ENCODE data around the gene PTK7. TPM values are rescaled to one million over a fixed set of nuclear protein-coding genes. Genes with fewer than 3 reads are reported as not detected.

The PTK7 gene
- total RNA-seq, 1 donor from 2014 or later = 196 TPM

GRCh38 chr6:43144879-43145278 is 68.8 kb downstream of the PTK7 start:
- no peak for DNase-seq (ENCODE audit: low spot score)

DNA sequence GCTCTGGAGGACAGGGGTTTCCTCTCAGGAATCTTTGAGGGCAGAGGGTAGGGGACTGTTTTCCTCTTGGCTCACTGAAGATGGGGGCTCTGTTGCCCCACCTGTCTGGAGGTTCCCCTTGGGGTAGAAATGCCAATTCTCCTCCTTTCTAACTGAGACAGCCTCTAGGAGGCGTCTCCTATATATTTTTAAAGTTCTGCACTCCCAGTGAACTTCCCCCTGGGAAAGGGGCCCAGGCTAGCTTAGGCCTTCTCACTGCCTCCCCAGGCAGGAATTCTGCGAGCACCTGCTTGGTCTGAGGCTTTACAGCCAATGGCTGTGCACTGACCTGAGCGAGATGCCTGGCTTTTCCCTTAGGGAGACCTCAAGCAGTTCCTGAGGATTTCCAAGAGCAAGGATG is 70.1 kb downstream of the PTK7 start:
- DNase-seq (ENCODE audit: low spot score) = no peak

GRCh38 chr6:43146709-43147688 is 70.9 kb downstream of the PTK7 start:
- no peak for DNase-seq (ENCODE audit: low spot score)

GRCh38 chr6:43147691-43148477 is 71.8 kb downstream of the PTK7 start:
- no peak for DNase-seq (ENCODE audit: low spot score)

- peak; percentile 78 for DNase-seq (ENCODE audit: low spot score)
These were observed 73.2 kb downstream of the PTK7 start for GRCh38 chr6:43149265-43149664.

DNA sequence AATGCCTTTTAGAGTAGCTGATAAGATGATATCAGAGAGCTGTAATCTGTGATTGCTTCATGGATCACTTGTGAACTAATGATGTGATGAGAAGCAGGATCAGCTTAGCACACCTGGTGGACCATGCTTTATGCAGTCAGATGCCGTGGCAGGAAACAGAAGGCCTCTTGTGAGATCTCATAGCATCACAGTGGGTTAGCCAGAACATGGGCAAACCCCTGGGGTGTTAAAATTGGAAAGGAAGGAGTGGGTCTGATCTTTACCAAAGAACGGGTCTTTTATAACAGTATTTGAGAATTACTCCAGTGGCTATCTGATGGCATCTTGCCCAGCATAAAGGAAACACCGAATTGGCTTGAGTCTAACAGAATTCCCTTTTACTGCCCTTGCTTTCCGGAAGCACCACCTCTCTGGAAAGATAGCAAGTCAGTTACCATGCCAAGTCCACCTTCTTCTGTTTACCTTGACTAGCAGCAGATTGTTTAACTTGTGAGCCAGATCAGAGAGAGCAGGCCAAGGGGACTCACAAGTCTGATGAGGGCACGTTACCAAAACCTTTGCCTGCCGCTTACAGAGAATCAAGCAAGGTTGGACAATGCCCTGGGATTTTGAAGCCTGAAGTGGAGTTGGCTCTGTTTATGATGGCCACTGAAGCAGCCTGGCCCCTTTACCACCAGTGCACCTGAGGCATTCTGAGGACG is 74.1 kb downstream of the PTK7 start:
- DNase-seq (ENCODE audit: low spot score) = no peak

- no peak for DNase-seq (ENCODE audit: low spot score)
These were observed 83.5 kb downstream of the PTK7 start for GRCh38 chr6:43159599-43159998.

DNA sequence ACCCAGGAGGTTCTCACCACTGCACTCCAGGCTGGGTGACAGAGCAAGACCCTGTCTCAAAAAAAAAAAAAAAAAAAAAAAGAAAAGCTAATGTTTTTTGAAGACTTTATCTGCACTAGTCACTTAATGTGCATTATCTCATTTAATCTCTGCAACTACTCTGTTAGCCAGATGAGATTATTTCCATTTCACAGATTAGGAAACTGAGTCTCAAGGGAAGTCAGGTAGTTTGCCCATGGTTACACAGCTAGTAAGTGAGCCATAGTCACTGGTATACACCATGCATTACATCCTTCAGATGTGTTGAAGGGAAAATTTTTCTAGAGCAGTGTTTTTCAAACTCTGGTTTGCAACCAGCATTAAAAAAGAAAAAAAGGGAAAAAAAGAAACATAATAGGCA is 87.8 kb downstream of the PTK7 start:
- DNase-seq (ENCODE audit: low spot score) = no peak

DNA sequence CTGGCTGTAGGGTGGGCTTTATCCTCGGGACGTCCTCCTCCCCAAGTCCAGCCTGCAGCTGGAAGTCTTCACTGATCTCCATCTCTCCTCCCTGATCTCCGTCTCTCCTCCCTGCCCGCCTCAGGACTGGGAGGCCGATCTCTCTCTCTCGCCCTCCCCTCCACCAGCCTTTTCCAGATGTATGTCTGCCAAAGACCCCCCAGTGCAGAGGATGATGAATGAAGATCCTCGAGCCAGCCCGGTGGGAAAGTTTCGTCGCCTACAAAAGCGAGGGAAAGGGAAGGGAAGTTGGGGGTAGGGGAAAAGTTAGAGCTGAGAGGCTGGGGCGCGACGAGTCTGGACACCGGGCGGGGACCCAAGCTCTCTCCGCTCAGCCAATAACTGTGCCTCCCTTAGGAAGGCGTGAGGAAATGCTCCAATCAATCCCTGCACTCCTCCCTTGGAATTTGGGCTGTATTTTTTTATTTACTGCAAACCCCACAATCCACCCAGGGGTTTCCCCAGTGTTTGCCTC is 94.4 kb downstream of the PTK7 start:
- DNase-seq (ENCODE audit: low spot score) = no peak

DNA sequence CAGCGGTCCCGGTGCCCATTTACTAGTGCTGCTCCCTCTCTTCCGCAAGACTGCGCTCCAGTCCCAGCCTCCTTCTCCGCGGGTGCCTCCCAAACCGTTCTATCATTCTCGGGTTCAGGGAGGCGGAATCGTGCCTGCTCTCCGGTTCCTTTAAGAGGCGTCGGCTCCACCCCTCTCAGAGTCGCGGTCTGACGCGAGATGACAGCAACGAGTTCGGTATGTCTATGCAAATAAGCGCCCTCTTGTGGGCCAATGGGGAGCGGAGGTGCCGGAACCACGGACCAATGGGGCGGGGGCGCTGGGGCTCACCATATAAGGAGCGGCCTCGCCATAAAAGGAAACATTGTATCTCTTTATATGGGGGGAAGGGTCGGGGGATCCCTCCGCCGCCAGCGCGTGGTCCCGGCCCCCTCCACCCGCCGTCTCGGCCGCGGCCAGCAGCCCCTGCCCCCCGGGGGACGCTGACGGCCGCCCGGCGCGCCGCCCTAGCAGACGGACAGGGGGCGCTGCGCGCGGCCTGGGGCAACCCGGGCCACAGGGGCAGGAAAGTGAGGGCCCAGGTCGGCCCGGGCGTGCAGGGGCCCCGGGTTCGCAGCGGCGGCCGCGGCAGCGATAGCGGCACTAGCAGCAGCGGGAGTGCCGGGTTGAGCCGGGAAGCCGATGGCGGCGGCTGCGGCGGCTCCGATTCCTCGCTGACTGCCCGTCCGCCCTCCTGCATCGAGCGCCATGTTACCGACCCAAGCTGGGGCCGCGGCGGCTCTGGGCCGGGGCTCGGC is 95.0 kb downstream of the PTK7 start, which contains the start of gene SRF:
Gene SRF (plus strand): TSS at position 339 of the 776 bp plus-strand sequence. CDS start 388 bp downstream, at position 727.
- peak; percentile 100 for DNase-seq (ENCODE audit: low spot score)

DNA sequence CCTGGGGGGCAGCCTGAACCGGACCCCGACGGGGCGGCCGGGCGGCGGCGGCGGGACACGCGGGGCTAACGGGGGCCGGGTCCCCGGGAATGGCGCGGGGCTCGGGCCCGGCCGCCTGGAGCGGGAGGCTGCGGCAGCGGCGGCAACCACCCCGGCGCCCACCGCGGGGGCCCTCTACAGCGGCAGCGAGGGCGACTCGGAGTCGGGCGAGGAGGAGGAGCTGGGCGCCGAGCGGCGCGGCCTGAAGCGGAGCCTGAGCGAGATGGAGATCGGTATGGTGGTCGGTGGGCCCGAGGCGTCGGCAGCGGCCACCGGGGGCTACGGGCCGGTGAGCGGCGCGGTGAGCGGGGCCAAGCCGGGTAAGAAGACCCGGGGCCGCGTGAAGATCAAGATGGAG is 95.6 kb downstream of the PTK7 start:
- peak; percentile 32 for DNase-seq (ENCODE audit: low spot score)

- DNase-seq (ENCODE audit: low spot score) = peak; percentile 49
These were observed 96.2 kb downstream of the PTK7 start for GRCh38 chr6:43172104-43173007.

GRCh38 chr6:43173591-43174262 is 97.6 kb downstream of the PTK7 start:
- no peak for DNase-seq (ENCODE audit: low spot score)

- DNase-seq (ENCODE audit: low spot score) = peak; percentile 100
These were observed 98.4 kb downstream of the PTK7 start for GRCh38 chr6:43174263-43175112.

DNA sequence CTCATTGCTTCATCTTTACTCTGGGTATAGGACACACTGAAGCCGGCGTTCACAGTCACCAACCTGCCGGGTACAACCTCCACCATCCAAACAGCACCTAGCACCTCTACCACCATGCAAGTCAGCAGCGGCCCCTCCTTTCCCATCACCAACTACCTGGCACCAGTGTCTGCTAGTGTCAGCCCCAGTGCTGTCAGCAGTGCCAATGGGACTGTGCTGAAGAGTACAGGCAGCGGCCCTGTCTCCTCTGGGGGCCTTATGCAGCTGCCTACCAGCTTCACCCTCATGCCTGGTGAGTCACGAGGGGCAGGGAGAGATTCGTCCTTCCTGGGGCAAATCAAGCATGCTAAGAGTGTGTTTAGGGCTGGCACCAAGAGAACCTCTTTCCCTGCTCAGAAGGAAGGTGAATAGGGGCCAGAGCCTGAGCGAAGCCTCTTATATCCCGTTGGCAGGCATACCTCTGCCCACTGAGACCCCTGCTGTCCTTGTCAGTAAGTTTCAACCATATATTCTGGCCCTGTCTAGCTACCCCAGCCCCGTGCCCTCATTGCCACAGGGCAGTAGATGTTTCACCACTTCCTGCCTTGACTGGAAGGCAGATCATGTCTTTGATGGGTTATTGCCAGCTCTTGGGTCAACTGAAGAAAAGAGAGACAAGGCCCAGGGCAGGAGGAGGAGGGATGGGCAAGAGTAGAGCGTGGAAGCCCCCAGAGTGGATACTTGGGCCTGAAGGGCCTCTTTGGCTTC is 99.7 kb downstream of the PTK7 start:
- DNase-seq (ENCODE audit: low spot score) = no peak

GRCh38 chr6:43176423-43176786 is 100.3 kb downstream of the PTK7 start:
- DNase-seq (ENCODE audit: low spot score) = no peak

- no peak for DNase-seq (ENCODE audit: low spot score)
These were observed 102.0 kb downstream of the PTK7 start for GRCh38 chr6:43178150-43178549.
